Activated CD8-positive, alpha-beta T cell treated with anti-CD3 and anti-CD28 coated beads for 36 hours (primary cell): ENCODE measurements around the gene KYNU. TPM values are rescaled to one million over a fixed set of nuclear protein-coding genes. Genes with fewer than 3 reads are reported as not detected.
"Not testable (repeated sequence)": the region's sequence is repeated elsewhere in the genome, so short reads cannot be mapped to it uniquely, and the experiment has no call there.

Experiments used
- ATAC-seq: fragments of 200-7000 bp; cut with Tn5 transposase; one replicate; pipeline ENCODE4 v1.10.0; 2021; ENCODE audit warnings: mild to moderate bottlenecking, moderate library complexity
- CTCF ChIA-PET: fragments of 350-600 bp; sonication (Branson Sonifier 250); formaldehyde crosslinking; loops from one replicate; lab custom pipeline; 2021; ENCODE audit warnings: antibody characterized with exemption; lab: Charles Lee
- POLR2A ChIA-PET: fragments of 350-600 bp; sonication (Branson Sonifier 250); formaldehyde crosslinking; loops from one replicate; lab custom pipeline; 2021; ENCODE audit warnings: antibody characterized with exemption; lab: Charles Lee
- DNase-seq: peaks from one replicate; pipeline ENCODE4 v3.0.0-alpha.2; 2020
- H3K27ac Mint-ChIP-seq: one replicate; pipeline ENCODE4 v1.8.0; 2021; ENCODE audit warnings: mild to moderate bottlenecking, mixed read lengths
- H3K27me3 Mint-ChIP-seq: one replicate; pipeline ENCODE4 v1.8.0; 2021; ENCODE audit warnings: mixed read lengths
- H3K36me3 Mint-ChIP-seq: one replicate; pipeline ENCODE4 v1.8.0; 2021; ENCODE audit warnings: low read depth, mixed read lengths
- H3K4me1 Mint-ChIP-seq: one replicate; pipeline ENCODE4 v1.8.0; 2021; ENCODE audit warnings: low read depth, mixed read lengths
- H3K4me3 Mint-ChIP-seq: one replicate; pipeline ENCODE4 v1.8.0; 2021; ENCODE audit warnings: mild to moderate bottlenecking, moderate library complexity, mixed read lengths
- H3K9me3 Mint-ChIP-seq: one replicate; pipeline ENCODE4 v1.8.0; 2021; ENCODE audit warnings: mixed read lengths
- CTCF ChIP-seq: fragments of 200-600 bp; IDR thresholded peaks from one replicate; pipeline ENCODE4 v1.8.0; 2022; ENCODE audit warnings: antibody characterized with exemption, mild to moderate bottlenecking
- intact Hi-C: fragments of 100-400 bp; cut with micrococcal nuclease; formaldehyde crosslinking; loops from one replicate; pipeline ENCODE4 v1.10.0; 2022
- total RNA-seq, 2 experiments: library from RNA; stranded (reverse); gene quantifications; one replicate each; pipeline ENCODE4 v1.2.3, GENCODE V29; 2021

KYNU gene
- total RNA-seq, 2 experiments from 2014 or later = not detected

- H3K4me3 Mint-ChIP-seq = no peak overlapping the region
- POLR2A ChIA-PET = no interaction called here
Measured at GRCh38 chr2:142866426-142866825, 11.0 kb upstream of the KYNU start.

DNA sequence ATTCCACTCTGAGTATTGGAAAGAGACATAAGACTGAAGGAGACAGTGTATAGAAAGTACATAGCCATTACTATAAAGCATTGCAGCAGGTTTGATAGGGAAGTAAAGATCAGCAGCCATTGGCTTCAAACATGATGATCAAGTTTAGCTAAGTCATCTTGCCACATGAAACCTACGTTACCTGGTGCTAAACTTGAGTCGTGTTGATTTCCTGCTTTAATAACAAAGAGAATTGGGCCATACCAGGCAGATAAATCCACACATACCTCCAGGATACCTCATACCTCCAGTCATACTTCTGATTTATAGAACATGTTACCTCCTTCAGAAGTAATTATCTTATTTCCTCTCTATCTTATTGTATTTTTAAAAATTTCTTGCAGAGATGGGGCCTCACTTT lies 10.3 kb upstream of the KYNU start:
- Mint-ChIP-seq H3K4me3 (no peak overlapping the region), H3K27me3 (no peaks in the 10 kb centered on the region), H3K4me1 (no peaks in the 10 kb centered on the region), H3K9me3 (no peaks in the 10 kb centered on the region), H3K36me3 (no peaks in the 10 kb centered on the region), H3K27ac (no peak overlapping the region)
- CTCF ChIA-PET = no interaction called here
- no peak for TF ChIP-seq CTCF
- intact Hi-C loops = no loop called here
- ATAC-seq (no peak), DNase-seq (no peak)
- POLR2A ChIA-PET = no interaction called here

More at GRCh38 chr2:142866426-142866825, 11.0 kb upstream of the KYNU start:
- H3K9me3 Mint-ChIP-seq = no peaks in the 10 kb centered on the region
- DNase-seq (no peak), ATAC-seq (no peak)
- intact Hi-C loops = no loop called here
- no peaks in the 10 kb centered on the region for H3K36me3 Mint-ChIP-seq
- H3K27ac Mint-ChIP-seq = no peak overlapping the region
- H3K4me1 Mint-ChIP-seq = no peaks in the 10 kb centered on the region
- no peaks in the 10 kb centered on the region for H3K27me3 Mint-ChIP-seq
- CTCF ChIA-PET = no interaction called here
- TF ChIP-seq CTCF = no peak

DNA sequence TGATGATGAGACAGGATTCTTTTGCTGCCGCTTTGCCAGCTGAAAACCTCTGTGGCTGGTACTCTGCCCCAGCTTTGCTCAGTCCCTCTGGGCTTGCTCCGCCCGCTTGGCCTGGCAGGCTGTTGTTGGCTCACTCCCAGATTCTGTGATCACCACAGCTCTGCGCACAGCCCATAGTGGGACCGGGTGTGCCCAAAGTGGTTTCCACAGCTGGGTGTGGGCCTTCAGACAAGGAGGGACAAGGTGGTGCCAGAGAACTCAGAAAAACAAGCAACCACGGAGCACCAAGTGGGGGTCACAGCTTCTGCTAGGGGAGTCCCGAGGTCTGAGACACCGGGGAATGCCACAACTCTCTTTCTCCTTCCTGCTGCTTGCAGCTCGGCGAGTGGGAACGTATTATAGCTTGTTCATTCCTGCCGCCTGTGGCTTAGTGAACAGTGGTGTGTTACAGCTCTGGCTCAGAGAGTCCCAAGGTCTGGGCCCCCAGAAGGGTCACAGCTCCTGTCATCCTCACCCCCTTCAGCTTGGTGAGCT lies 9.2 kb upstream of the KYNU start:
- ChIA-PET POLR2A (no interaction called here), CTCF (no interaction called here)
- ATAC-seq = no peak

GRCh38 chr2:142869065-142869460 lies 8.4 kb upstream of the KYNU start:
- DNase-seq, H3K36me3 Mint-ChIP-seq, intact Hi-C loops, ATAC-seq, CTCF ChIA-PET, H3K9me3 Mint-ChIP-seq, H3K27me3 Mint-ChIP-seq, H3K4me3 Mint-ChIP-seq, H3K27ac Mint-ChIP-seq, POLR2A ChIA-PET, H3K4me1 Mint-ChIP-seq: not testable (repeated sequence)

More for the DNA sequence above, 9.2 kb upstream of the KYNU start:
- Mint-ChIP-seq H3K4me1 (no peaks in the 10 kb centered on the region), H3K27ac (no peak overlapping the region), H3K9me3 (no peaks in the 10 kb centered on the region), H3K4me3 (no peak overlapping the region), H3K27me3 (no peaks in the 10 kb centered on the region), H3K36me3 (no peaks in the 10 kb centered on the region)
- intact Hi-C loops = no loop called here
- no peak for DNase-seq
- TF ChIP-seq CTCF = no peak

- TF ChIP-seq CTCF = no peak
- Mint-ChIP-seq H3K9me3 (no peaks in the 10 kb centered on the region), H3K4me3 (no peak overlapping the region), H3K27ac (no peak overlapping the region), H3K4me1 (no peaks in the 10 kb centered on the region), H3K27me3 (no peaks in the 10 kb centered on the region), H3K36me3 (no peaks in the 10 kb centered on the region)
- intact Hi-C loops = no loop called here
- ATAC-seq = no peak
- ChIA-PET POLR2A (no interaction called here), CTCF (no interaction called here)
- DNase-seq = no peak
Measured at GRCh38 chr2:142869461-142870106, 7.9 kb upstream of the KYNU start.
